Erythroblast (primary cell): ENCODE measurements around the gene ACBD5.

Source experiments
- GATA1 ChIP-seq: IDR thresholded peaks from 2 replicates; pipeline ENCODE4 v1.6.1; 2011; ENCODE audit warnings: low read depth, mild to moderate bottlenecking, control low read depth, low read length, moderate library complexity
- POLR2A ChIP-seq: IDR thresholded peaks from 2 replicates; pipeline ENCODE4 v1.6.1; 2011; ENCODE audit warnings: mild to moderate bottlenecking, low read length

DNA sequence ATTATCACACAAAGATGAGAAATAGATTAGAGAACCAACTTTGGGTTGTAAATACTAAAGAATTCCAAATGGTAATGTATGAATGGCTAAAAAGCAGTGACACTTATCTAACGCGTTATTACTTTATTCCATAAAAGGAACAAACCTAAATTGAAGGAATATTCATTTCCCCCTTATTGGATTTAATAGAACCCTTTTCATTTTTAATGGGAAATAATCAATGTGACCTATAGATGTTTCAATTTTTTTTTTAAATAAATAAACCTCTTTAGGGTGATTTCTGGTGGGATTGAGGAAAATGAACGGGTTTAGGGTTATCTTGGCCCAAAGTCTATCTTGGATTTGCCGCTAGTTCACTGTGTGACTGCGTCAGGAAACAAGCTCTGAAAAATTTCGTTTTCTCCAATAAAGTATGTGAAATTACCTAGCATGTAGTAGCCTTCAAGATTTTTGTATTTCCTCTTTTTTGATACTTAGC lies 1.9 kb upstream of the ACBD5 start:
- TF ChIP-seq POLR2A (no peak), GATA1 (no peak)
